ENCODE measurements around the gene PTGDS.

The PTGDS gene

DNA sequence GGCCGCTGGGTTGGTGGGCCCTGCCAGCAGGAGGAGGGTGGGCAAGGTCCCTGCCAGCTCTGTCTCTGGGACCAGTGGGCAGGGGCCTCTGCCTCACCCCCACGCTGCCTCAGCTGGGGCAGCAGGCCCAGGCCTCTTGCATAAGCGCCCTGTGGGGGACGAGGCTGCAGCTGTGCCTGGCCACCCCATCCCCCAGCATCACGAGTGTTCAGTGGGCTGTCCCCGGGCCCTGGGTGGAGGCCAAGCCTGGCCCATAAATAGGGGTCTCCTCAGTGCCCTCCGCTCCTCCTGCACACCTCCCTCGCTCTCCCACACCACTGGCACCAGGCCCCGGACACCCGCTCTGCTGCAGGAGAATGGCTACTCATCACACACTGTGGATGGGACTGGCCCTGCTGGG is at the start of gene PTGDS:
Gene PTGDS, plus strand, starts transcription at position 282 of the 400 bp plus-strand sequence. Its CDS starts 75 bp downstream, at position 357.
- DNase-seq: no peak

DNA sequence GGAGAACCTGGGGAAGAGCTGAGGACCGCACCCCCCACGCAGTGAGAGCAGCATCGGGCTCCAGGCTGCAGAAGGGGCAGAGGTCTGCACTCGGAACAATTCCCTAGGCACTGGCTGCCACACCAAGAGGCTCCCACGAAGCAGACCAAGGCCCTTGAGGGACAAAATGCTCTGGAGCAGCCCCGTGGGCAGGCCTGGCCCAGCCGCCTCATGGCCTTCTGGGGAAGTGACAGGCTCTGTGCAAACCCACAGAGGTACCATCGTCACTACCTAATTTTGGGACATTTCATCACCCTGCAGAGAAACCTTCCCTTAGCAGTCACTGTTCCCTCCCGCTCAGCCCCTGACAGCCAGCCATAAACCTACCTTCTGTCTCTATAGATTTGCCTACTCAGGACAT is 48.7 kb upstream of the PTGDS start:
- DNase-seq: no peak

DNA sequence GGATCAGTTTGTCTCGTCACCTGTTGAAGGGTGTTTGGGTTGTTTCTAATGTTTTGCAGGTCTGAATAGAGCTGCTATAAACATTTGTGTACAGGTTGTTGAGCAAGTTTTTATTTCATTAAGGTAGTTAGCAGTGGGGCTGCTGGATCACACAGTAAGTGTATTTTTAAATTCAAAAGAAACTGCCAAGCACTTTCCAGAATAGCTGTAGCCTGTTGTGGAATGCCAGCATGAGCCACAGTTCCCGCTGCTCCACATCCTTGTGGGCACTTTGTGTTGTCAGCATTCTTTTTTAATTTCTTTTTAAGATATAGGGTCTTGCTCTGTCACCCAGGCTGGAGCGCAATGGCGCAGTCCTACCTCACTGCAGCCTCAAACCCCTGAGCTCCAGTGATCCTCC is 47.3 kb upstream of the PTGDS start:
- no peak for DNase-seq

GRCh38 chr9:136931611-136932130 is 45.6 kb upstream of the PTGDS start:
- DNase-seq: no peak

DNA sequence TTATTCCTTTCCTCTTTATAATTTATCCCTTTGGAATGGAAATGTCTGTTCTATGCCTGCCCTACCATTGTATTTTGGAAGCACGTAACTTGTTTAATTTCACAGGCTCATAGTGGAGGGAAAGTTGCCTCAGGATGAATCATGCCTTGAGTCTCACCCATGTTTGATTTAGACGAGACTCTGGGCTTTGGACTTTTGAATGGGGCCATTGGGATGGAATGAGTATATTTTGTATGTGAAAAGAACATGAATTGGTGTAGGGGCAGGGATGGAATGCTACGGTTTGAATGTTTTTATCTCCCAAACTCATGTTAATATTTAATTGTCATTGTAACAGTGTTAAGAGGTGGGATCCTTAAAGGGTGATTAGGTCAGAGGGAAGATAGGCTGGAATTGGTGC is 43.0 kb upstream of the PTGDS start:
- no peak for DNase-seq

- DNase-seq: no peak
These were observed 41.7 kb upstream of the PTGDS start for GRCh38 chr9:136935651-136936050.

DNA sequence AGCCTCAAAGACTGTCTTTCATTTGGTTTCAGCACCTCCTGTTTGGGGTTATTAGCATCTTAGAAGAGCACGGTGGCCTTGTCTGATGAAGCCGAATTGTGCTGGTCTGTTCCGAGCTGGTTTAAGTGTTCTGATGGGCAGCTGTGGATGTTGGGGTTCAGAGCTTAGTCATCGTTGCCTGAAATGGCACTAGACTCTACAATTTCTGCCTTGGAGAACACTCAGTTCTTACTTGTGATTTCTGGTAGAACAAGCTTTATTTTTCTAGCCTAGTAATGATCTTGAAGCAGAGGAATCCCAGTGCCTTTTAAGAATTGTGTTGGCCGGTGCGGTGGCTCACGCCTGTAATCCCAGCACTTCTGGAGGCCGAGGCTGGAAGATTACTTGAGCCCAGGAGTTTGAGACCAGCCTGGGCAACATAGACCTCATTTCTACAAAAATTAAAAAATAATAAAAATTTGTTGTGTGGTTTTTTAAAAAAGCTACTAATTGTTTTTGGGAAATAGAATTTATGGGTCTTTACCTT is 40.6 kb upstream of the PTGDS start:
- DNase-seq: no peak

DNA sequence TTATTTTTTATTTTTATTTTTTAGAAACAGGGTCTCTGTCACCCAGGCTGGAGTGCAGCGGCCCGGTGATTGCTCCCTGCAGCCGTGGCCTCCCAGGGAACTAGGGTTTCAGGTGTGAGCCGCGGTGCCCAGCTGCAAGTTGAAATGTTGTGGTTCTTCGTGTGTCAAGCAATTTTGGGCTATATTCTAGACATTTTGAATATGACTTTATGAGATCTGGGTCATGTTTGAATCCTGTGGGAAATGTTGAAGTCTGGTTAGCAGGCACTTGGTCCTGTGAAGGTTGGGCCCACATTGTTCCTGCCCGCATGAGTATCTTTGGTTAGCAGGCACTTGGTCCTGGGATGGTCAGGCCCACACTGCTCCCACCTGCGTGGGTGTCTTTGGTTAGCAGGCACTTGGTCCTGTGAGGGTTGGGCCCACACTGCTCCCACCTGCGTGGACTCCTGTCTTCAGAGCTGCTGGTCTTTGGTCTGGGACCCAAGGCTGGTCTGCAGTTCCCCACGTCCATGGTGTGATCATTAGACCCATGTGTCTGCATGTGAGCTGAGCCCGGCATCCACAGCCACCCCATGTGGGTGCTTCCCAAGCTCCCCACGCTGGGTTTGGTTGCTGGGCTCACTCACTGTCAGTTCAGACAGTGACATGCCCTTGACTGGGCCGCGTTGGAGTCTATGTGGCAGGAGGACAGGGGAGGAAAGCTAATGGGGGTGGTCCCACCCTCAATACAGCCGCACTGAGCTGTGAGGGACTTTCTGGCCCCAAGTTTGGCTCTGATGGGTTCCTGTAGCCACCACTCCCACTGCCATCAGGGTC is 39.9 kb upstream of the PTGDS start:
- no peak for DNase-seq

DNA sequence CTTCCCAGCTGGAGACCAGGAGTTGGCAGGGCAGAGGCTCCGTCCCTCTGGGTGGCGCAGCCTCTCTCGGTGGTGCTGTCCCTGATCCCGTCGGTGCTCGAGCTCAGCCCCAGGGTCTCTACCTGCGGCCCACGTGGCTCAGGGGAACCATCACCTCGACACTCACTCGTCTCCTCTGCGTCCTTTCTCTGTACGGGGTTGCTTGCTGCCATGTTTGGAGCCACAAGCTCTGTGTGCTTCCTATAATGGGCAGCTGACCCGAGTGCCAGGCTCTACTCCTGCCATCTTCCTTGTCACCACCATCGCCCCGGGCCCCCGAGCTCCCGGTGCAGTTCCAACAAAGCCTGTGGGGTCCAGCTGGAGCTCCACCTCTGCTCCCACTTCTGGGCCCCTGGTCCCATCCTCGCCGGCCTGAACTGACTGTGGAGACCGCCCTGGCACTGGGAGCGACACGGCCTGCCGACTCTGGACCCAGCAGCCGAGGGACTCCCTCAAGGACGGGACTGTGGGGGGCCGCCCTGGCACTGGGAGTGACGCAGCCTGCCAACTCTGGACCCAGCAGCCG is 37.8 kb upstream of the PTGDS start:
- DNase-seq: no peak

DNA sequence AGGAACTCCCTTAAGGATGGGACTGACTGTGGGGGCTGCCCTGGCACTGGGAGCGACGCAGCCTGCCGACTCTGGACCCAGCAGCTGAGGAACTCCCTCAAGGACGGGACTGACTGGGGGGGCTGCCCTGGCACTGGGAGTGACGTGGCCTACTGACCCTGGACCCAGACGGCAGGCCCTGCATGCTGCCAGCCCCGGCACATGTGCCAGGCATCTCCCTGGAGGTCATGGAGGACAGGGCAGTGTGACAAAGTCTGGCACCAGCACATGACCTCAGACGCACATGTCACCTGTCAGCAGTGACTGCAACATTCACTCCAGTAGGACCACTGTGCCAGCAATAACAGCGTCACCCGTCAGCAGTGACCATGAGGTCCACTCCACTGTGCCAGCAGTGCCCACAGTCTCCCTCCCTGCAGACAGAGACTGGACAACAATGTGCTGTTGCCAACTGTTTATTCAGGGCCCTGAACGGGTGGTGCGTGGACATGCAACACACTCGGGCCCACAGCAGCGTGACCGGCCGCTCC is 37.2 kb upstream of the PTGDS start:
- DNase-seq: no peak

- DNase-seq: no peak
These were observed 36.6 kb upstream of the PTGDS start for GRCh38 chr9:136940526-136941230.

DNA sequence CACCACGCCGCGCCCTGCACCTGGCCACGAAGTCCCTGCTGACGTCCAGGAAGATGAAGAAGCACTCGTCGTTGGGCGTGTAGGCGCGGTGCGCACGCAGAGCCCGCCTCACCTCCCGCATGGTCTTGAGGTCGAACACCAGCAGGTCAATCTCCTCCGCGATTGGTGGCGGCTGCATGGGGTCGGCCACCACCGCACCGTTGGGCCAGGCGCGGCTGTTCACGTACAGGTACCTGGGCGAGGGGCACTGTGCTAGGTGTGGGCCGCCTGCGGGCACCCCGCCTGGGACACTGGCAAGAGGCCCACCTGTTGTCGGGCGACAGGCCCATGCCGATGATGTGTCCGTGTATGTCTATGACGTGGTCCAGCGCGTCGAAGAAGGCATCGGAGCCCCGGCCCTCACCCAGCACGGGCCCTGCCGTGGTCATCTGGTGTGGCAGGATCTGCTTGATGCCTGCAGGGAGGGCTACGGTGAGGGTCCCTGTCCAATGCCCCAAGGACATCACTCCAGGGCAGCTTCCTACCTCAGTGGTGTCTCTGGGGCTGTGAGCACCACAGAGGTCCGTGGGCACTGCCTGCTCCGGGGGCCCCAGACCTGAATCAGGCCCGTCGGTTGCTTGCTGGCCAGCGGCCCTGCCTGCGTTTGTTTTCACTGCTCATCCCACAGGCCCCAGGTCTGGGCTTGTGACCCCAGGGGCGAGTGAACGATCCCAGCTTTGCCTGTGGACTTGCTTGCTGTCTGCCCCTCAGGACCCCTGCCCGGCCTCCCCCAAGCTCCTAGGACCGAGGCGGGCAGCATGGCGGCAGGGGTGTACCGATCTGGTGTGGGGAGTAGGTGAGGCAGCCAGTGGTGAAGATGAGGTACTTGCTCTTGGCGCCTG is 35.8 kb upstream of the PTGDS start:
- no peak for DNase-seq

- DNase-seq: no peak
These were observed 35.0 kb upstream of the PTGDS start for GRCh38 chr9:136942112-136942880.

DNA sequence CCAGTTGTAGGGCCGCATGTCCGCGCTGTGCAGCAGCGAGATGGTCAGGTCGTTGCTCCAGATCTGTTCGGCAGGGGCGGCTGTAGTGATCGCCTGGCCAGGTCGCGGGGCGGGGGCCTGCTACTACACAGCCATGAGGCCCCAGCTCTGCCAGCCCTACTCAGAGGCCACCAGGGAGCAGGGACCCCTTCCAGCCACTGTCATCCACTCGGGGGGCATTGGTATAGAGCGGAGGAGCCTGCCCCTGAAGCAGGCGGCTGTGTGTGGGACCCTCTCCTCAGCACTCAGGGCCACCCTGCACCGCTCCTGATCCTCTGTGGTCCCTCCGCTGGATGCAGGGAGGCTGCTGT is 34.4 kb upstream of the PTGDS start:
- DNase-seq: no peak

DNA sequence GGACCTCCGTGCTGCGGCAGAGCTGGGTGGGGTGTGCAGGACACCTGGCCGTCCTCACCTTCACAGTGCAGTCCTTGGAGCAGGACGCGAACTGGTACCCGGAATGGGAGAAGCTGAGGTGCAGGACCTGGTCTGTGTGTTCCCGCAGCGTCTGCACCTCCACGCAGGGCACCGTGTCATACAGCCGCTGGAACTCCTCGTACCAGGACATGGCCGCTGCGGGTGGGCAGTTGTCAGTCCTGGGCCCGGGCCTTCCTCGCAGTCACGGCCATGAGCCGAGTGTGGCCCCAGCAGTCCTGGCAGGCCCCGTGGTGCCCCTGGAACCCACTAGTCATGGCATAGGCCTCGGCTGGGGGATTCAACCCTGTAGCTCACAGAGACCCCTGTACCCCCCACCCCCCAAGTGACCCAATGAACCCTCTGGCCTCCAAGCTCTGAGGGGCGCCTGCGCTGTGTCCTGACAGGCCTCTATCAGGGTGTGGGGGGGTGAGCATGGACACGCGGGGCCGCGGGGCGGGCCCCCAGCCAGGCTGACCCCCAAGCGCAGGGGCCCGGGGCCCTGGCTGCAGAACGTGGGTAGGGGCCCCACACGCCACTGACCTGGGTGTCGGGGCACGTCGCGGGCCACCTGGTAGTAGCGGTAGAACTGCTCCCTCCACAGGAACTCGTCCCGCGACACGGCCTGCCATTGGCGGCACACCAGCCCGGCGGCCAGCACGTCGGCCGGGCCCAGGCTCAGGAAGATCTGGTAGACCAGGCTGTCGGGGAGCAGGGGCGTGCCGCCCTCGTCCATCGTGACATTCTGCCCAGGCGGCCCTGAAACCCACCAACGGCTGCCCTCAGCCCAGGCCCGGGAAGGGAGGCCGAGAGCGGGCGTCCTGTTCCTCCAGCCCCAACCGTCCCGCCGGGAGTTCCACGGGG is 33.8 kb upstream of the PTGDS start:
- DNase-seq: no peak

GRCh38 chr9:136944212-136944518 is 33.1 kb upstream of the PTGDS start:
- no peak for DNase-seq

DNA sequence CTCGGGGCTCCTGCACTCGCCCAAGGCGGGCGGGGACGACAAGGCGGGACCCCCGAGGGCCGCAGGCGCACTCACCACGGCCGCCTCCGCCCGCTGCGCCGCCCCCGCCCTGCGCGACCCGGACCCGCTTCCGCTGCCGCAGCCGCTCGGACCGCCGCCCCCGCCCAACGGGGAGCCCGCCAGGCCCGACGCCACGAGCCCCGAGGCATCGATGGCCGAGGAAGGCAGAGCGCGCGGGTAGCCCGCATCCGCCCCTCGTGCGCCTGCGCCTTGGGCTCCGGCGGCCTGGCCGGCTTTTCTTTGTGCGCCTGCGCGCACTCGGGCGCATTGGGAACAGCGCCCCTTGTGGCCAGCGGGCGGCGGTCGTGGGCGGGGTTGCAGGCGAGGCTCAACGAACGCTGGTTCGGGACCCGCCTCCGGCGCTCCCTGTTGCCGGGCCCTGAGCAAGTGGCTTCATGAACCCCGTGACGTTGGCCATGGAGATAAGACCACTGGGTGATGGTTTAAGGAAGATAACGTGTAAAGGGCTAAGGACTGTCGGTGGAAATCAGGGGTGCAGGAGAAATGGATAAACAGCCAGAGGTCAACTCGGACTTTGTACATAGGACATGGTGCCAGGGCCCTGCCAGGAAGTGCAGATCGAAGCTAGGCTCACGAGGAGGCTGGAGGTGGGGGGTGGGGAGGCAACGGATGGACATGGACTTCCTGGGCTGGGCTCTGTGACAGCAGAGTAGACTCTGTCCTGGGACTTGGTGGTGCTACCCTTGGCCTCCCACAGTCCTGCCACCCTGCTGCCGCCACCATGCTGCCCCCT is 32.6 kb upstream of the PTGDS start, which contains the start of the genes C8G and FBXW5:
Gene C8G, plus strand, starts transcription at position 725 of the 814 bp plus-strand sequence. Its CDS starts 78 bp downstream, at position 803.
Gene FBXW5, minus strand, starts transcription at position 220 of the 814 bp plus-strand sequence. CDS start 655 bp downstream, outside the sequence.
- peak; percentile 90 to 94 (median 92) for DNase-seq

GRCh38 chr9:136945333-136946227 is 31.7 kb upstream of the PTGDS start:
- DNase-seq: no peak

All from activated naive CD4-positive, alpha-beta T cell (primary cell).